ENCODE results near the gene ZNF709. TPM values are rescaled to one million over a fixed set of nuclear protein-coding genes. Genes with fewer than 3 reads are reported as not detected.

The ZNF709 gene
- total and polyA plus RNA-seq, 2 of the 13 experiments (the other 11 are each of a cell fraction or from before 2014, with no cell fraction given) = 1.5 to 3.9 TPM

GRCh38 chr19:12495002-12495802, 10.6 kb upstream of the ZNF709 start (continued):
- TF ChIP-seq RXRA (CRISPR knock-in tag; IDR thresholded peaks at IDR 0.05) (peak; percentile 70), DNMT1 (CRISPR knock-in tag; IDR thresholded peaks at IDR 0.05) (peak; percentile 76), THAP7 (CRISPR knock-in tag; IDR thresholded peaks at IDR 0.05) (no peak; the same call in none of the 2 replicates), GMEB1 (CRISPR knock-in tag; IDR thresholded peaks at IDR 0.05; ENCODE audit: borderline replicate concordance) (peak; percentile 78; the same call in 1 of the 2 replicates), ELF3 (CRISPR knock-in tag; IDR thresholded peaks at IDR 0.05) (peak; percentile 81), MYPOP (CRISPR knock-in tag; IDR thresholded peaks at IDR 0.05) (peak; percentile 74; the same call in 1 of the 2 replicates), PRDM15 (CRISPR knock-in tag; IDR thresholded peaks at IDR 0.05) (peak; percentile 36; the same call in 1 of the 2 replicates), HES4 (CRISPR knock-in tag; IDR thresholded peaks at IDR 0.05; ENCODE audit: borderline replicate concordance) (peak; percentile 77; the same call in 1 of the 2 replicates), MYC (CRISPR knock-in tag; IDR thresholded peaks at IDR 0.05; ENCODE audit: borderline replicate concordance) (peak; percentile 72; the same call in 1 of the 2 replicates), LRRFIP1 (CRISPR knock-in tag; conservative IDR thresholded peaks at IDR 0.05) (no peak), PHF8 (CRISPR knock-in tag; IDR thresholded peaks at IDR 0.05) (peak; percentile 86), ZNF652 (CRISPR knock-in tag; IDR thresholded peaks at IDR 0.05; ENCODE audit: borderline replicate concordance, low read depth) (no peak), ZSCAN22 (CRISPR knock-in tag; IDR thresholded peaks at IDR 0.05) (0 out of 2 replicates have a peak, but pooled peaks have one; percentile 52), ZNF362 (CRISPR knock-in tag; IDR thresholded peaks at IDR 0.05; ENCODE audit: borderline replicate concordance) (peak; percentile 63; the same call in 1 of the 2 replicates), ZNF224 (CRISPR knock-in tag; IDR thresholded peaks at IDR 0.05) (peak; percentile 72; the same call in 1 of the 2 replicates), HMG20B (CRISPR knock-in tag; conservative IDR thresholded peaks at IDR 0.05) (peak; percentile 30; the same call in 1 of the 2 replicates), ZFY (CRISPR knock-in tag; IDR thresholded peaks at IDR 0.05) (peak; percentile 88)
